Vagina (tissue), 2 donors: ENCODE measurements around the gene TSPAN15.
"Not testable (repeated sequence)": the region's sequence is repeated elsewhere in the genome, so short reads cannot be mapped to it uniquely, and the experiment has no call there.

Experiments used
- CTCF ChIP-seq, 3 experiments: fragments of 450-650 bp in 2 of 3; fragments of 200-600 bp in 1 of 3; sonication (generic) in 1 of 3; IDR thresholded peaks; one replicate each; pipeline ENCODE4 v1.5.1; 2017 to 2019; ENCODE audit warnings: antibody characterized with exemption in 3 of 3, mild to moderate bottlenecking in 2 of 3, moderate library complexity in 2 of 3
- POLR2A ChIP-seq, 2 donors: fragments of 450-650 bp; IDR thresholded peaks; one replicate each; pipeline ENCODE4 v1.6.1; 2017; ENCODE audit warnings: antibody characterized with exemption in 2 of 2, mild to moderate bottlenecking in 2 of 2, moderate library complexity in 2 of 2

DNA sequence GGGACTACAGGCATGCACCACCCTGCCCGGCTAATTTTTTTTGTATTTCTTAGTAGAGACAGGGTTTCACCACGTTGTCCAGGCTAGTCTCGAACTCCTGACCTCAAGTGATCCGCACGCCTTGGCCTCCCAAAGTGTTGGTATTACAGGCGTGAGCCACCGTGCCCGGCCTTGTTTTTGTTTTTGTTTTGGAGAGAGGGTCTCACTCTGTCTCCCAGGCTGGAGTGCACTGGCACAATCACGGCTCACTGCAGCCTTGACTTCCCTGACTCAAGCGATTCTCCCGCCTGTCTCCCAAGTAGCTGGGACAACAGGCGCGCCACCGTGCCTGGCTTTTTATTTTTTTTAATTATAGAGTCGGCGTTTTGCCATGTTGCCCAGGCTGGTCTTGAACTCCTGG is 870 bp upstream of the TSPAN15 start:
- TF ChIP-seq POLR2A, CTCF (IDR thresholded peaks at IDR 0.05): not testable (repeated sequence)
